ENCODE measurements around the gene PHF11.

The PHF11 gene

GRCh38 chr13:49528161-49528560 lies 32.4 kb downstream of the PHF11 start:
- no peak for DNase-seq (ENCODE audit: low spot score)
- in situ Hi-C loops (cut with MboI; ENCODE audit: low pct_unique_long_range_greater_than_20kb, low sequenced_read_pairs, unreplicated experiment) = no loop called here
- TF ChIP-seq, protein P1, sequence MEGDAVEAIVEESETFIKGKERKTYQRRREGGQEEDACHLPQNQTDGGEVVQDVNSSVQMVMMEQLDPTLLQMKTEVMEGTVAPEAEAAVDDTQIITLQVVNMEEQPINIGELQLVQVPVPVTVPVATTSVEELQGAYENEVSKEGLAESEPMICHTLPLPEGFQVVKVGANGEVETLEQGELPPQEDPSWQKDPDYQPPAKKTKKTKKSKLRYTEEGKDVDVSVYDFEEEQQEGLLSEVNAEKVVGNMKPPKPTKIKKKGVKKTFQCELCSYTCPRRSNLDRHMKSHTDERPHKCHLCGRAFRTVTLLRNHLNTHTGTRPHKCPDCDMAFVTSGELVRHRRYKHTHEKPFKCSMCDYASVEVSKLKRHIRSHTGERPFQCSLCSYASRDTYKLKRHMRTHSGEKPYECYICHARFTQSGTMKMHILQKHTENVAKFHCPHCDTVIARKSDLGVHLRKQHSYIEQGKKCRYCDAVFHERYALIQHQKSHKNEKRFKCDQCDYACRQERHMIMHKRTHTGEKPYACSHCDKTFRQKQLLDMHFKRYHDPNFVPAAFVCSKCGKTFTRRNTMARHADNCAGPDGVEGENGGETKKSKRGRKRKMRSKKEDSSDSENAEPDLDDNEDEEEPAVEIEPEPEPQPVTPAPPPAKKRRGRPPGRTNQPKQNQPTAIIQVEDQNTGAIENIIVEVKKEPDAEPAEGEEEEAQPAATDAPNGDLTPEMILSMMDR (IDR thresholded peaks at IDR 0.05; ENCODE audit: extremely low read depth, insufficient read depth, missing control alignments) = no peak

- no peak for DNase-seq (ENCODE audit: low spot score)
- in situ Hi-C loops (cut with MboI; ENCODE audit: low pct_unique_long_range_greater_than_20kb, low sequenced_read_pairs, unreplicated experiment) = no loop called here
- TF ChIP-seq, protein P1 (IDR thresholded peaks at IDR 0.05; ENCODE audit: extremely low read depth, insufficient read depth, missing control alignments) = no peak
These were observed 34.7 kb downstream of the PHF11 start for GRCh38 chr13:49530457-49530856.

DNA sequence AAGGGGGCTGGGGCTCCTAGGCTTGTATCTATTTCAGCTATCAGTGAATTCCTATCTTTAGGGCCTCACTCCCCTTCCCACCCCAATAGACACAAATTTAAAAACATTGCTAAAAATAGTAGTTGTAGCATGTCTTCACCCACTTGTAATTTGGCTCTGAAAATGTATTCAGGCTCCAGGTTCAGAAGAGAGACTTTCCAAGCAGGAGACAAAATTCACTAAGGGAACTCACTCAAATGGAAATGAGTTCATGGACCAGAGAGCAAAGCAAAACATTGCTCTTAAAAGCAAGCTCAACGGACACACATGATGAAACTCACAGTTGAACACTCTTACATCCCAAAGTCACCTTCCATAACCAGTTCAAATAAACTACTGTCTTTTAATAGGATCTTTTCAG lies 36.8 kb downstream of the PHF11 start:
- TF ChIP-seq, protein P1 (IDR thresholded peaks at IDR 0.05; ENCODE audit: extremely low read depth, insufficient read depth, missing control alignments) = no peak
- DNase-seq (ENCODE audit: low spot score) = no peak
- in situ Hi-C loops (cut with MboI; ENCODE audit: low pct_unique_long_range_greater_than_20kb, low sequenced_read_pairs, unreplicated experiment) = no loop called here

DNA sequence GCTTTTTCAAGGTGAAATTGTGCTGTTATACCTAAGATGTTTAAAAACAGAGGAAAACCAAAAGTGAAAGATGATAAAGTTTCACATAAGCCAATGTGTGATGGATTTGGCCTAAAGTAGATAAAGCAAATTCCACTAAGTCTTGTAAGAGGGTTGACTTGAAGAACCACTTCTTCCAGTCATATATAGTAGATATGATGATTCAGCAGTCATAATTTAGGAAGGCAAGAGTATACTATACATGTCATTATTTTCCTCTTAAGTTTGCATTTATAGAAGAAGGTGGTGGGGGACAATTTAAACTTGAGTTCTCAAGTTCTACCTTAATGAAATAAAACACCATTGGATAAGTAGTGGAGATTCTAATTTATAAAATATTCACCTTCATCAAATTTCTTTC lies 37.3 kb downstream of the PHF11 start:
- in situ Hi-C loops (cut with MboI; ENCODE audit: low pct_unique_long_range_greater_than_20kb, low sequenced_read_pairs, unreplicated experiment) = no loop called here
- TF ChIP-seq, protein P1 (IDR thresholded peaks at IDR 0.05; ENCODE audit: extremely low read depth, insufficient read depth, missing control alignments) = no peak

DNA sequence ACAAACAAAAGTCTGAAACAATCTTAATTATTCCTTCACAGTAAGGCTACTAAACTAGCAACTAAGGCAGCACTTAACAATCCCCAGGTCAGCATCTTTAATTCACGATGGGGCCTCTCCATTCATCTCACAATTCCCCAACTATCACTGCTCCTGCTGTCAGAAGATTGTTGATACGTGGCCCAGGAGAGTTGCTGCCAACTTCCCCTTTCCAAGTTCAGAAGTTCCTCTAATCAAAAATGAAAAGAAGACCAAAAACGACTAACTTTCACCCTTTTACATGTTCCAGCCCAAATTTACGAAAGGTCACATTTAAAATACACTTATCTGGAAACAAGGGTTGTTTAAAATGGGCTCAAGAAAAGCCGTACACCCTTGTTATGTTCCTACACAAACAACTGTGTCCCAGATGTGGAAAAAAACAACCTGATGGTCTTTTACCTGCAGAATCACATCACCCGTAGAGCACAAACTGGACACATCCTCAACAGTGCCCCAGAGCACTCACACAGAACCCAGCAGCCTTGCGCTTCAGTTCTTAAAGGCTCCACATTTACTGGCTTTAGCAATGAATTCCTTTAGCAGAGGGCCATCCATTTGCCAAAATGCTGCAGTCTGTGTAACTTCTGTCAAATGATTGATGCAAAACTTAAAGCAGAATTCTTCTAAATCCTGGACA lies 38.0 kb downstream of the PHF11 start:
- no peak for DNase-seq (ENCODE audit: low spot score)
- in situ Hi-C loops (cut with MboI; ENCODE audit: low pct_unique_long_range_greater_than_20kb, low sequenced_read_pairs, unreplicated experiment) = no loop called here
- TF ChIP-seq, protein P1 (IDR thresholded peaks at IDR 0.05; ENCODE audit: extremely low read depth, insufficient read depth, missing control alignments) = no peak

More for the DNA sequence above, 37.3 kb downstream of the PHF11 start:
- DNase-seq (ENCODE audit: low spot score) = no peak

GRCh38 chr13:49536144-49536873 lies 40.6 kb downstream of the PHF11 start:
- TF ChIP-seq, protein P1 (IDR thresholded peaks at IDR 0.05; ENCODE audit: extremely low read depth, insufficient read depth, missing control alignments) = no peak
- in situ Hi-C loops (cut with MboI; ENCODE audit: low pct_unique_long_range_greater_than_20kb, low sequenced_read_pairs, unreplicated experiment) = no loop called here
- no peak for DNase-seq (ENCODE audit: low spot score)

Data from GM13977 (cell line).